ENCODE measurements around the gene CAMTA1.

CAMTA1 gene

DNA sequence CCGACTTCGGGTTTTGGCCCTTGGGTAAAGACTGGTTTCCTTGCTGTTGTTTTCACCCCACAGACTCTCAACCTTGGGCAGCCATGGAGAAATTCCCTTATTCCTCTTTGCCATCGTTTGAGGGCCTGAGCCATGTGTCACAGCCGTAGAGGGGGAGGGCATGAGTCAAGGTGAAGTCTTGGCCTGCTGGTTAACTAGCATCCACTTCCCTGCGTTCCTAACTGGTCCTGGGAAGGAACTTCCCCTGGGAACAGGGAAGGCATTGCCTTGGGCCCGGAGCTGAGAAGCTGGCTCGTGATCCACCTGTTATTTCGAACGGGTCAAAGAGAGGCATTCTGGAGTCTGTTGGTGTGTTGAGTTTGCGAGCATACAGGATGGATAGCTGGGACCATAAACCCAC lies 464.9 kb downstream of the CAMTA1 start:
- TF ChIP-seq ZC3H10 (CRISPR knock-in tag; IDR thresholded peaks at IDR 0.05) (no peak), ARNTL (CRISPR knock-in tag; IDR thresholded peaks at IDR 0.05; ENCODE audit: borderline replicate concordance, low read depth) (no peak), CSDC2 (CRISPR knock-in tag; IDR thresholded peaks at IDR 0.05) (no peak), TCF4 (CRISPR knock-in tag; IDR thresholded peaks at IDR 0.05; ENCODE audit: borderline replicate concordance) (no peak), OSR1 (CRISPR knock-in tag; IDR thresholded peaks at IDR 0.05) (no peak), BACH2 (CRISPR knock-in tag; IDR thresholded peaks at IDR 0.05; ENCODE audit: borderline replicate concordance) (no peak), ZNF565 (CRISPR knock-in tag; conservative IDR thresholded peaks at IDR 0.05; ENCODE audit: low read depth) (no peak), ESRRG (CRISPR knock-in tag; IDR thresholded peaks at IDR 0.05) (no peak), ZNF70 (CRISPR knock-in tag; IDR thresholded peaks at IDR 0.05) (no peak)
- TF ChIP-seq, protein P1, sequence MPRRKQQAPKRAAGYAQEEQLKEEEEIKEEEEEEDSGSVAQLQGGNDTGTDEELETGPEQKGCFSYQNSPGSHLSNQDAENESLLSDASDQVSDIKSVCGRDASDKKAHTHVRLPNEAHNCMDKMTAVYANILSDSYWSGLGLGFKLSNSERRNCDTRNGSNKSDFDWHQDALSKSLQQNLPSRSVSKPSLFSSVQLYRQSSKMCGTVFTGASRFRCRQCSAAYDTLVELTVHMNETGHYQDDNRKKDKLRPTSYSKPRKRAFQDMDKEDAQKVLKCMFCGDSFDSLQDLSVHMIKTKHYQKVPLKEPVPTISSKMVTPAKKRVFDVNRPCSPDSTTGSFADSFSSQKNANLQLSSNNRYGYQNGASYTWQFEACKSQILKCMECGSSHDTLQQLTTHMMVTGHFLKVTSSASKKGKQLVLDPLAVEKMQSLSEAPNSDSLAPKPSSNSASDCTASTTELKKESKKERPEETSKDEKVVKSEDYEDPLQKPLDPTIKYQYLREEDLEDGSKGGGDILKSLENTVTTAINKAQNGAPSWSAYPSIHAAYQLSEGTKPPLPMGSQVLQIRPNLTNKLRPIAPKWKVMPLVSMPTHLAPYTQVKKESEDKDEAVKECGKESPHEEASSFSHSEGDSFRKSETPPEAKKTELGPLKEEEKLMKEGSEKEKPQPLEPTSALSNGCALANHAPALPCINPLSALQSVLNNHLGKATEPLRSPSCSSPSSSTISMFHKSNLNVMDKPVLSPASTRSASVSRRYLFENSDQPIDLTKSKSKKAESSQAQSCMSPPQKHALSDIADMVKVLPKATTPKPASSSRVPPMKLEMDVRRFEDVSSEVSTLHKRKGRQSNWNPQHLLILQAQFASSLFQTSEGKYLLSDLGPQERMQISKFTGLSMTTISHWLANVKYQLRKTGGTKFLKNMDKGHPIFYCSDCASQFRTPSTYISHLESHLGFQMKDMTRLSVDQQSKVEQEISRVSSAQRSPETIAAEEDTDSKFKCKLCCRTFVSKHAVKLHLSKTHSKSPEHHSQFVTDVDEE (CRISPR knock-in tag; IDR thresholded peaks at IDR 0.05): no peak
- TF ChIP-seq, protein P2, sequence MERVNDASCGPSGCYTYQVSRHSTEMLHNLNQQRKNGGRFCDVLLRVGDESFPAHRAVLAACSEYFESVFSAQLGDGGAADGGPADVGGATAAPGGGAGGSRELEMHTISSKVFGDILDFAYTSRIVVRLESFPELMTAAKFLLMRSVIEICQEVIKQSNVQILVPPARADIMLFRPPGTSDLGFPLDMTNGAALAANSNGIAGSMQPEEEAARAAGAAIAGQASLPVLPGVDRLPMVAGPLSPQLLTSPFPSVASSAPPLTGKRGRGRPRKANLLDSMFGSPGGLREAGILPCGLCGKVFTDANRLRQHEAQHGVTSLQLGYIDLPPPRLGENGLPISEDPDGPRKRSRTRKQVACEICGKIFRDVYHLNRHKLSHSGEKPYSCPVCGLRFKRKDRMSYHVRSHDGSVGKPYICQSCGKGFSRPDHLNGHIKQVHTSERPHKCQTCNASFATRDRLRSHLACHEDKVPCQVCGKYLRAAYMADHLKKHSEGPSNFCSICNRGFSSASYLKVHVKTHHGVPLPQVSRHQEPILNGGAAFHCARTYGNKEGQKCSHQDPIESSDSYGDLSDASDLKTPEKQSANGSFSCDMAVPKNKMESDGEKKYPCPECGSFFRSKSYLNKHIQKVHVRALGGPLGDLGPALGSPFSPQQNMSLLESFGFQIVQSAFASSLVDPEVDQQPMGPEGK (CRISPR knock-in tag; IDR thresholded peaks at IDR 0.05; ENCODE audit: borderline replicate concordance): no peak
- no peak for ATAC-seq

DNA sequence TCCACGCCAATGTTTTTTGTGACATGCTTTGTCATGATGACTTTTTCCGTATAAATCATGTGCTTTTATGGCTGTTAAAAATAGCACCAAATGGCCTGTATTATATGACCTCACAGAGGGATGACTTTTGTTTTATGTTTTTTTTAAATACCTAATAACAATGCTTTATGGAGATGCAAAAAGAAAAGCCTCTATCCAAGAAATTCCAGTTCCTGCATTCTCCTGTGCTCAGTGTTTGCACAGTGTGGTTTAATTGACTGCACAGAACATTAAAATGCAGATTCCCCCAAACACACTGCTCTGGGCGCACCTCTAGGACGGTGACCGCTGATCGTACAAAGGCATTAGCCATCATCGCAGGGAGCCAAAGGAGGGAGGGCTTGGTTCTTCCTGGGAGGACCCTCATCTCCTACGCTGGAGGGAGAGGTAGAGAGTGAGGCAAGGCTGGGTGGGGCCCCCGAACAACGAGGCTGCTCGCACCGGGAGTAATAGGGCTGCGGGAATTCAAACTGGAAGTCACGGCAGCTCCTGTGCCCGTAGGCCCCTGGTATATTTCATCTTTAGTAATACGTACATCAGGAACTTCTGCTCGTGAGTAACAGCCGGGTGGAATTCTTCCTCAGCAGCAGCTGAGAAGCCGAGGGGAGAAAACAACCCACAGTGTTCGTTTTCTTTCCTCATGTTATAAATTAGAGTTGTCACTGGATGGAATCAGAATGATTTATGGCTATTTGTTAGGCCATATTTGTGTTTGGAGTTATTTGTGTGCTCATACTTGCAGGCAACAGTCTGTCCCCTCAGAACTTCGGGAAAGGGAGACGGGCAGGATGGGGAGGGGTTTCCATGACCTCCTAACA lies 465.6 kb downstream of the CAMTA1 start:
- ATAC-seq: no peak
- no peak for TF ChIP-seq ESRRG (CRISPR knock-in tag; IDR thresholded peaks at IDR 0.05)
- no peak for TF ChIP-seq GLIS3 (CRISPR knock-in tag; IDR thresholded peaks at IDR 0.05)

DNA sequence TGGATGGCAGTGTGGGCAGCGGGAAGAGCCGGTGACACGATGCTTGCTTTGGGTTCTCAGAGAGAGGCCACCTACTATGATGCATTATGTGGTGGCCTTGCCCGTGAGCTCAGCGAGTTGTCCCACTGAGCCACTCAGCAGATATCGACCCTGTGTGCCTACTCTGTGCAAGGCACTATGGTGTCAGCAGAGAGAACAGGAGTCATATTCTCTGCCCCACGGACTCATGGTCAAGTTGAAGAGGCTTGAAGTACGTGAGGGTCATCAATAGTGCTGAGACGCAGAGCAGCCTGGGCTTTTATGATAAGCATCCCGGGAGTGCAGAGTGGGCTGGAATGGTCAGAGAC lies 466.2 kb downstream of the CAMTA1 start:
- TF ChIP-seq, protein P3, sequence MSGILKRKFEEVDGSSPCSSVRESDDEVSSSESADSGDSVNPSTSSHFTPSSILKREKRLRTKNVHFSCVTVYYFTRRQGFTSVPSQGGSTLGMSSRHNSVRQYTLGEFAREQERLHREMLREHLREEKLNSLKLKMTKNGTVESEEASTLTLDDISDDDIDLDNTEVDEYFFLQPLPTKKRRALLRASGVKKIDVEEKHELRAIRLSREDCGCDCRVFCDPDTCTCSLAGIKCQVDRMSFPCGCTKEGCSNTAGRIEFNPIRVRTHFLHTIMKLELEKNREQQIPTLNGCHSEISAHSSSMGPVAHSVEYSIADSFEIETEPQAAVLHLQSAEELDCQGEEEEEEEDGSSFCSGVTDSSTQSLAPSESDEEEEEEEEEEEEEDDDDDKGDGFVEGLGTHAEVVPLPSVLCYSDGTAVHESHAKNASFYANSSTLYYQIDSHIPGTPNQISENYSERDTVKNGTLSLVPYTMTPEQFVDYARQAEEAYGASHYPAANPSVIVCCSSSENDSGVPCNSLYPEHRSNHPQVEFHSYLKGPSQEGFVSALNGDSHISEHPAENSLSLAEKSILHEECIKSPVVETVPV (CRISPR knock-in tag; IDR thresholded peaks at IDR 0.05): no peak
- TF ChIP-seq BACH2 (CRISPR knock-in tag; IDR thresholded peaks at IDR 0.05; ENCODE audit: borderline replicate concordance) (no peak), ZC3H10 (CRISPR knock-in tag; IDR thresholded peaks at IDR 0.05) (no peak), RARB (CRISPR knock-in tag; IDR thresholded peaks at IDR 0.05) (no peak), GLIS3 (CRISPR knock-in tag; IDR thresholded peaks at IDR 0.05) (no peak), TOX (CRISPR knock-in tag; IDR thresholded peaks at IDR 0.05; ENCODE audit: borderline replicate concordance) (no peak), CSDC2 (CRISPR knock-in tag; IDR thresholded peaks at IDR 0.05) (no peak), ESRRG (CRISPR knock-in tag; IDR thresholded peaks at IDR 0.05) (no peak), SNAI2 (CRISPR knock-in tag; IDR thresholded peaks at IDR 0.05) (no peak), ISL1 (CRISPR knock-in tag; IDR thresholded peaks at IDR 0.05) (no peak), ZFP30 (CRISPR knock-in tag; IDR thresholded peaks at IDR 0.05) (no peak), PPARA (CRISPR knock-in tag; IDR thresholded peaks at IDR 0.05; ENCODE audit: borderline replicate concordance) (no peak), ARNTL (CRISPR knock-in tag; IDR thresholded peaks at IDR 0.05; ENCODE audit: borderline replicate concordance, low read depth) (no peak), ZNF8 (CRISPR knock-in tag; IDR thresholded peaks at IDR 0.05) (no peak)
- TF ChIP-seq, protein P2 (CRISPR knock-in tag; IDR thresholded peaks at IDR 0.05; ENCODE audit: borderline replicate concordance): no peak
- TF ChIP-seq, protein P4, sequence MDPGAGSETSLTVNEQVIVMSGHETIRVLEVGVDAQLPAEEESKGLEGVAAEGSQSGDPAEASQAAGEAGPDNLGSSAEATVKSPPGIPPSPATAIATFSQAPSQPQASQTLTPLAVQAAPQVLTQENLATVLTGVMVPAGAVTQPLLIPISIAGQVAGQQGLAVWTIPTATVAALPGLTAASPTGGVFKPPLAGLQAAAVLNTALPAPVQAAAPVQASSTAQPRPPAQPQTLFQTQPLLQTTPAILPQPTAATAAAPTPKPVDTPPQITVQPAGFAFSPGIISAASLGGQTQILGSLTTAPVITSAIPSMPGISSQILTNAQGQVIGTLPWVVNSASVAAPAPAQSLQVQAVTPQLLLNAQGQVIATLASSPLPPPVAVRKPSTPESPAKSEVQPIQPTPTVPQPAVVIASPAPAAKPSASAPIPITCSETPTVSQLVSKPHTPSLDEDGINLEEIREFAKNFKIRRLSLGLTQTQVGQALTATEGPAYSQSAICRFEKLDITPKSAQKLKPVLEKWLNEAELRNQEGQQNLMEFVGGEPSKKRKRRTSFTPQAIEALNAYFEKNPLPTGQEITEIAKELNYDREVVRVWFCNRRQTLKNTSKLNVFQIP (CRISPR knock-in tag; IDR thresholded peaks at IDR 0.05; ENCODE audit: borderline replicate concordance, low read depth): no peak
- ATAC-seq: no peak
